ENCODE data around the gene EXOC6B.

DNA sequence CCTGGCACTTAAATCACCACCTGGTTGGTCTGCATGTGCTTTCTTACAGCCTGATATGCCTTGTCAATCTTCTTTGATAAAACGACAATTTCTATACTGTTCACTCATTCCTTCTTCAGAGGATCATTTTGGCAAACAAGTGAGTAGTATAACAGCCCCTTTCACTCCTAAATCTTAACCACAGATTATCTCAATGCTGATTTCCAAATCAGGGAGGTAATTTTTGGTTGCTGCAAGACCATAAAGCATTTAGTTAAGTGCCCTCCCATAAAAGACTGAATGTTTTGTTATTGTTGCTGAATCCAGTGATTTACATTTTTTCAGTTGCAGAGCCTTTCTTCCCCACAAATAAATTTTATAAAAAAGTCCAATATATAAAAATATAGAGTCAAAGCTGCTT lies 549.0 kb downstream of the EXOC6B start:
- TF ChIP-seq ZNF565 (CRISPR knock-in tag; conservative IDR thresholded peaks at IDR 0.05; ENCODE audit: low read depth) = no peak
- TF ChIP-seq PPARA (CRISPR knock-in tag; IDR thresholded peaks at IDR 0.05; ENCODE audit: borderline replicate concordance) = no peak
- TF ChIP-seq, protein P1, sequence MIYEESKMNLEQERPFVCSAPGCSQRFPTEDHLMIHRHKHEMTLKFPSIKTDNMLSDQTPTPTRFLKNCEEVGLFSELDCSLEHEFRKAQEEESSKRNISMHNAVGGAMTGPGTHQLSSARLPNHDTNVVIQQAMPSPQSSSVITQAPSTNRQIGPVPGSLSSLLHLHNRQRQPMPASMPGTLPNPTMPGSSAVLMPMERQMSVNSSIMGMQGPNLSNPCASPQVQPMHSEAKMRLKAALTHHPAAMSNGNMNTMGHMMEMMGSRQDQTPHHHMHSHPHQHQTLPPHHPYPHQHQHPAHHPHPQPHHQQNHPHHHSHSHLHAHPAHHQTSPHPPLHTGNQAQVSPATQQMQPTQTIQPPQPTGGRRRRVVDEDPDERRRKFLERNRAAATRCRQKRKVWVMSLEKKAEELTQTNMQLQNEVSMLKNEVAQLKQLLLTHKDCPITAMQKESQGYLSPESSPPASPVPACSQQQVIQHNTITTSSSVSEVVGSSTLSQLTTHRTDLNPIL (CRISPR knock-in tag; IDR thresholded peaks at IDR 0.05; ENCODE audit: low read depth) = no peak
- TF ChIP-seq, protein P2, sequence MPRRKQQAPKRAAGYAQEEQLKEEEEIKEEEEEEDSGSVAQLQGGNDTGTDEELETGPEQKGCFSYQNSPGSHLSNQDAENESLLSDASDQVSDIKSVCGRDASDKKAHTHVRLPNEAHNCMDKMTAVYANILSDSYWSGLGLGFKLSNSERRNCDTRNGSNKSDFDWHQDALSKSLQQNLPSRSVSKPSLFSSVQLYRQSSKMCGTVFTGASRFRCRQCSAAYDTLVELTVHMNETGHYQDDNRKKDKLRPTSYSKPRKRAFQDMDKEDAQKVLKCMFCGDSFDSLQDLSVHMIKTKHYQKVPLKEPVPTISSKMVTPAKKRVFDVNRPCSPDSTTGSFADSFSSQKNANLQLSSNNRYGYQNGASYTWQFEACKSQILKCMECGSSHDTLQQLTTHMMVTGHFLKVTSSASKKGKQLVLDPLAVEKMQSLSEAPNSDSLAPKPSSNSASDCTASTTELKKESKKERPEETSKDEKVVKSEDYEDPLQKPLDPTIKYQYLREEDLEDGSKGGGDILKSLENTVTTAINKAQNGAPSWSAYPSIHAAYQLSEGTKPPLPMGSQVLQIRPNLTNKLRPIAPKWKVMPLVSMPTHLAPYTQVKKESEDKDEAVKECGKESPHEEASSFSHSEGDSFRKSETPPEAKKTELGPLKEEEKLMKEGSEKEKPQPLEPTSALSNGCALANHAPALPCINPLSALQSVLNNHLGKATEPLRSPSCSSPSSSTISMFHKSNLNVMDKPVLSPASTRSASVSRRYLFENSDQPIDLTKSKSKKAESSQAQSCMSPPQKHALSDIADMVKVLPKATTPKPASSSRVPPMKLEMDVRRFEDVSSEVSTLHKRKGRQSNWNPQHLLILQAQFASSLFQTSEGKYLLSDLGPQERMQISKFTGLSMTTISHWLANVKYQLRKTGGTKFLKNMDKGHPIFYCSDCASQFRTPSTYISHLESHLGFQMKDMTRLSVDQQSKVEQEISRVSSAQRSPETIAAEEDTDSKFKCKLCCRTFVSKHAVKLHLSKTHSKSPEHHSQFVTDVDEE (CRISPR knock-in tag; IDR thresholded peaks at IDR 0.05) = no peak
- no peak for TF ChIP-seq BACH2 (CRISPR knock-in tag; IDR thresholded peaks at IDR 0.05; ENCODE audit: borderline replicate concordance)

Data from SK-N-SH treated with all-trans-retinoic acid at 6 μM for 48 hours (cell line).